Epithelial cell of prostate (primary cell): ENCODE measurements around the gene TDO2.

Source experiments
- DNase-seq: peaks from one replicate; pipeline ENCODE4 v3.0.0-alpha.2; 2011; ENCODE audit warnings: low read depth, low spot score
- H3K27ac ChIP-seq: fragments of 450-650 bp; 2 replicates; pipeline ENCODE4 v1.5.1; 2017; ENCODE audit warnings: mild to moderate bottlenecking

Gene TDO2

GRCh38 chr4:155952501-155952901 is 49.0 kb downstream of the TDO2 start:
- no peak for DNase-seq
- H3K27ac ChIP-seq, result peak overlapping the region; percentile 88

GRCh38 chr4:155953151-155954117 is 49.9 kb downstream of the TDO2 start, which contains the start of gene CTSO:
CTSO (minus strand) TSS chr4:155953866; CDS start chr4:155953847, 19 bp downstream.
- H3K27ac ChIP-seq, result peak within 1 kb of the TSS; percentile 88
- no peak for DNase-seq

GRCh38 chr4:155954118-155954685 is 50.7 kb downstream of the TDO2 start:
- H3K27ac ChIP-seq, result peak overlapping the region; percentile 88
- no peak for DNase-seq

GRCh38 chr4:155954939-155955338 is 51.4 kb downstream of the TDO2 start:
- no peak for DNase-seq
- H3K27ac ChIP-seq, result no peak overlapping the region

GRCh38 chr4:155956461-155956860 is 53.0 kb downstream of the TDO2 start:
- no peak for DNase-seq

GRCh38 chr4:155959417-155959816 is 55.9 kb downstream of the TDO2 start:
- no peak overlapping the region for H3K27ac ChIP-seq
- DNase-seq, result no peak

More at GRCh38 chr4:155956461-155956860, 53.0 kb downstream of the TDO2 start:
- no peak overlapping the region for H3K27ac ChIP-seq

- no peak for DNase-seq
- H3K27ac ChIP-seq, result no peak overlapping the region
Measured at GRCh38 chr4:155960522-155960921, 57.0 kb downstream of the TDO2 start.

GRCh38 chr4:155961575-155961974 is 58.1 kb downstream of the TDO2 start:
- DNase-seq, result no peak
- H3K27ac ChIP-seq, result no peak overlapping the region

GRCh38 chr4:155962767-155963166 is 59.3 kb downstream of the TDO2 start:
- no peak overlapping the region for H3K27ac ChIP-seq
- DNase-seq, result no peak

- no peak overlapping the region for H3K27ac ChIP-seq
- DNase-seq, result no peak
Measured at GRCh38 chr4:155964016-155964891, 60.8 kb downstream of the TDO2 start.

GRCh38 chr4:155966171-155966570 is 62.7 kb downstream of the TDO2 start:
- DNase-seq, result no peak
- H3K27ac ChIP-seq, result no peak overlapping the region

- no peak for DNase-seq
- no peak overlapping the region for H3K27ac ChIP-seq
Measured at GRCh38 chr4:155966731-155967395, 63.4 kb downstream of the TDO2 start.
